Epithelial cell of proximal tubule (primary cell): ENCODE measurements around the gene SOAT2. TPM values are rescaled to one million over a fixed set of nuclear protein-coding genes. Genes with fewer than 3 reads are reported as not detected.

Experiments used
- DNase-seq: peaks from one replicate; pipeline ENCODE4 v3.0.0-alpha.2; 2011; ENCODE audit warnings: low read depth
- H3K4me3 ChIP-seq: 2 replicates; pipeline ENCODE4 v1.5.1; 2011; ENCODE audit warnings: low read depth, mild to moderate bottlenecking, low read length
- total RNA-seq: library from RNA; depleted of rRNA; stranded (reverse); fragments of >200 nt; gene quantifications from 2 replicates; pipeline ENCODE4 v1.2.3, GENCODE V29; 2015
- TF ChIP-seq, protein P1 (sequence below): conservative IDR thresholded peaks from 2 replicates; pipeline ENCODE4 v1.5.1; 2012; ENCODE audit warnings: low read depth, mild to moderate bottlenecking, low read length

Gene SOAT2
- total RNA-seq, 1 donor from 2014 or later: not detected

DNA sequence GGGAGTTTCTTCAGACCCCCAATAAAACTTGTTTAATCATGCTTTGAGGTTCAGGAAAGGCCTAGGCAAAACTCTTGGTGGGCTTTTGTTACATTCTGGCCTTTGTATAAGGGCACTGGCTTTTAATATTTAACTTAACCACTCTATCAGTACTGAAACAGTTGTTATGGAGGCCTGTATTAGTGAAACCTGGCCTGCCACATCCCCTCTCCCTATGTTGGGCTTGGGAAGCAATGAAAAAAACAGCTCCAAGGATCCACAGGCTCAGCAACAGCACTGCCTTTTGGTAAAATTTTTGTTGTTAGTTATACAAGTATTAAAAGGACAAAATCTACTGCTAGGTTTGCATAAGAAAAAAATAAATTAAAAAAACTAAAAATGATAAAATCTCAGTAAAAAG is 10.7 kb downstream of the SOAT2 start:
- TF ChIP-seq, protein P1, sequence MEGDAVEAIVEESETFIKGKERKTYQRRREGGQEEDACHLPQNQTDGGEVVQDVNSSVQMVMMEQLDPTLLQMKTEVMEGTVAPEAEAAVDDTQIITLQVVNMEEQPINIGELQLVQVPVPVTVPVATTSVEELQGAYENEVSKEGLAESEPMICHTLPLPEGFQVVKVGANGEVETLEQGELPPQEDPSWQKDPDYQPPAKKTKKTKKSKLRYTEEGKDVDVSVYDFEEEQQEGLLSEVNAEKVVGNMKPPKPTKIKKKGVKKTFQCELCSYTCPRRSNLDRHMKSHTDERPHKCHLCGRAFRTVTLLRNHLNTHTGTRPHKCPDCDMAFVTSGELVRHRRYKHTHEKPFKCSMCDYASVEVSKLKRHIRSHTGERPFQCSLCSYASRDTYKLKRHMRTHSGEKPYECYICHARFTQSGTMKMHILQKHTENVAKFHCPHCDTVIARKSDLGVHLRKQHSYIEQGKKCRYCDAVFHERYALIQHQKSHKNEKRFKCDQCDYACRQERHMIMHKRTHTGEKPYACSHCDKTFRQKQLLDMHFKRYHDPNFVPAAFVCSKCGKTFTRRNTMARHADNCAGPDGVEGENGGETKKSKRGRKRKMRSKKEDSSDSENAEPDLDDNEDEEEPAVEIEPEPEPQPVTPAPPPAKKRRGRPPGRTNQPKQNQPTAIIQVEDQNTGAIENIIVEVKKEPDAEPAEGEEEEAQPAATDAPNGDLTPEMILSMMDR: no peak
- no peak for DNase-seq
- H3K4me3 ChIP-seq: no peak overlapping the region

DNA sequence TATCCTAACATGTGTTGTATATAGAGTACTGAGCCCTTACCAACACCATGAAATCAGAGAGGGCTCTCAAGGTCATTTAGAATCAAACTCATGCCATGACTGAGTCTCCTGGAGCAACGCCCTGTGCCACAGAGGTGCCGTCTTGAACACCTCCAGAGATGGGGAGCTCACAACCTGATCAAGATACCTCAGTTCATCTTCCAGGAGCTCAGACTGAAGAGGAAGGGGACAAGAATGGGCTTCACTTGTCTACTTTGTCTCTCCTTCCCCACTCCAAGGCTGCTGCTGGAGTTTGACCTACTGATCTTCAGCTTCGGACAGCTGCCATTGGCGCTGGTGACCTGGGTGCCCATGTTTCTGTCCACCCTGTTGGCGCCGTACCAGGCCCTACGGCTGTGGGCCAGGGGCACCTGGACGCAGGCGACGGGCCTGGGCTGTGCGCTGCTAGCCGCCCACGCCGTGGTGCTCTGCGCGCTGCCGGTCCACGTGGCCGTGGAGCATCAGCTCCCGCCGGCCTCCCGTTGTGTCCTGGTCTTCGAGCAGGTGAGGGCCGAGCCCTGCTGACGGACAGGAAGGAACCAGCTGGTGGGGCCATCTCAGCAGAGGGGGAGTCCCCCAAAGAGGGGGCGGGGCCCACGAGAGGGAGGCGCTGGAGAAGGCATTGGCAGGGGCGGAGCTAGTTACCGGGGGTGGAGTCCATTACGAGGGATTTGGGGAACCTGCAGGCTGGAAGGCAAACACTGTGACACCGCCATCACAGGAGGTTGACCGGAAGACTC is 12.0 kb downstream of the SOAT2 start:
- TF ChIP-seq, protein P1: no peak
- DNase-seq: no peak
- H3K4me3 ChIP-seq: no peak overlapping the region

DNA sequence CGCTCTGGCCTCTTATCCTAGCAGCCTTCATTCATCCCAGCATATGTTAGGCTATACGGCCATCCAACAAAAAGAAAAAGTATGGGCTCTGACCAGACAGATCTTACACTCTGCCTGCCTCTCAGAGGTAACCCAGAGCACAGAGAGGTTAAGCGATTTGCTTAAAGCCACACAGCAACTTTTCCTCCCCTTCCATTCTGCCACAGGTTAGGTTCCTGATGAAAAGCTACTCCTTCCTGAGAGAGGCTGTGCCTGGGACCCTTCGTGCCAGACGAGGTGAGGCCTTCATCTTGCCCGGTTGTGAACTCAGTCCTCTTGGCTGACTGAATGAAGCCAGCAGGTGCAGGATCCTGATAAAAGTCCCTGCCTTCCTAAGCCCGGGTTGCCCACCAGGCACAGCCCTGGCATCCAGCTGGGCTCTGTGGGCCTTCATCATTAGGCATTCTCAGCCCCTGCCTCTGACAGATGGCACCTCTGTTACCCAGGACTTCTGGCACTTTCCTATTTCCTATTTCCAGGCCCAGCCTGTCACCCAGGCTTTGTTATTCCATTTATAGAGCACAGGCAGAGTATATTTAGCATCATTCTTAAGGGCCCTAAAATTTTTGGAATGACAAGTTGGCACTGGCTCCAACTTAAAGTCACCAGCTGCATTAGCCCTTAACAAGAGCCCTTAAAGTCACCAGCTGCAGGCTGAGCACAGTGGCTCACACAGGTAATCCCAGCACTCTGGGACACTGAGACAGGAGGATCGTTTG is 12.8 kb downstream of the SOAT2 start:
- TF ChIP-seq, protein P1: no peak
- no peak for DNase-seq
- H3K4me3 ChIP-seq: no peak overlapping the region

DNA sequence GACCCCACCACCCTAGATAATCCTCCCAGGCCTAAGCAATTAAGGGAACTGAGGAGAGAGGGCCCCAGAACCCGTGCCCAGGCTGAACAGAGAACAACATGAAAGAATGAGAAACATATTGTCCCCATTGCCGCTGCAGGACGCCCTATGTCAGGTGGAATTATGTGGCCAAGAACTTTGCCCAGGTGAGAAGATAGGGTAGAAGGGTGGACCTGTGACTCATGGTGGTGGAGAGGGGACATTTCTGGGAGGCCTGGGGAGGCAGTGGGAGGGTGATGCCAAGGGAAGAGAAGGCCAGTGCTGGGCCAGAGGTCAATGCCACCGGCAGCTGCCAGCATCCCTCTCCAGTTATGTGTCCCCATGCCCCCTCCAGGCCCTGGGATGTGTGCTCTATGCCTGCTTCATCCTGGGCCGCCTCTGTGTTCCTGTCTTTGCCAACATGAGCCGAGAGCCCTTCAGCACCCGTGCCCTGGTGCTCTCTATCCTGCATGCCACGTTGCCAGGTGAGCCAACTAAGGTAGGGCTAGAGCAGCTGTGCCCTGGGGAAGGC is 15.5 kb downstream of the SOAT2 start:
- TF ChIP-seq, protein P1: no peak
- no peak overlapping the region for H3K4me3 ChIP-seq
- no peak for DNase-seq

DNA sequence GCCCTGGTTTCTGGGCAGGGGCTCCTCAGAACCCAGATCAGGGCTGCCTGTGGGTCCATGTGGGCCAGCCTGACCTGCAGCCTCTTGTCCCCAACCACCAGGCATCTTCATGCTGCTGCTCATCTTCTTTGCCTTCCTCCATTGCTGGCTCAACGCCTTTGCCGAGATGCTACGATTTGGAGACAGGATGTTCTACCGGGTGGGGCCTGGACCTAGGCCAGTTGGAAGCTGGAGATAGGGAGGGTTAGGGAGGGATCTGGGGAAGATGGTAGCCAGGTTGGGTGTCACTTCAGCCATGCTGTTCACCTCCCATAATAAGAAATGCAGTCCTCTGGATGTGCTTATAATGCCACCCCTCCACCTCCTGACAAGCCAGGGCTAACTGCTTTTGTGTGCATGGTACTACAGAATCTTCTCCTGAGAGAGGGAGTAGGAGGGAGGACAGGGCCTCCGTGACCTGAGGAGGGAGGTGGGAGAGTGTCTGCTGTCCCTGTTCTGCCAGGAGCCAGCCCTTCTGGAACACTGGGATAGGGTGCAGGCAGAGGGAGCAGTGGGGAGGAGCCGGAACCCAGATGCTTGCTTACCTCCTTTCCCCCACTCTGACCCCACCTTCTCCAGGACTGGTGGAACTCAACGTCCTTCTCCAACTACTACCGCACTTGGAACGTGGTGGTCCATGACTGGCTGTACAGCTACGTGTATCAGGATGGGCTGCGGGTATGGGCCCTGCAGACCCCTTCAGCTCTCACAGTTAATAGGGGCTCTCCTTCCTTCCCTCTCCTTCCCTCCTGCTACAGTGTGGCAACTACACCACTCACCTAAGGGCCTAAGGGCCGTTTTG is 17.6 kb downstream of the SOAT2 start:
- DNase-seq: no peak
- TF ChIP-seq, protein P1: no peak
- H3K4me3 ChIP-seq: no peak overlapping the region

DNA sequence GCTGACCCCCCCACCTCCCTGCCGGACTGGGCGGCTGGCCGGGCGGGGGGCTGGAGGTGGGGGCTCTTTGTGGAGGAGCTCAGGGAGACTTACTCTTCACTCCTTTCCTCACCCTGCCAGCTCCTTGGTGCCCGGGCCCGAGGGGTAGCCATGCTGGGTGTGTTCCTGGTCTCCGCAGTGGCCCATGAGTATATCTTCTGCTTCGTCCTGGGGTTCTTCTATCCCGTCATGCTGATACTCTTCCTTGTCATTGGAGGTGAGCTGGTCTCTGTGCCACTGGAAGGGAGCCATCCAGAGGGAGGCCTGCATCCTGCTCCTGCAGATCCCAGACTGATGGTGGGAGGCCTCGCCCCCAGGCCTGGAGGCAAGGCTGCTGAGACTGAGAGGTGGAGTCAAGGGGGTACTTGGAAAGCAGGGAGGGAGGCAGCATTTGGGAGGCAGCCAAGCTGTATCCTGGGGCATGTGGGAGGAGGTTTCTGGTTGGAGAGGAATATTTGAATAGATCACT is 19.7 kb downstream of the SOAT2 start:
- no peak for DNase-seq
- H3K4me3 ChIP-seq: no peak overlapping the region
- TF ChIP-seq, protein P1: no peak
